GM21423 (cell line): Measurements from ENCODE around the gene OR4C45.
"Not testable (repeated sequence)": the region's sequence is repeated elsewhere in the genome, so short reads cannot be mapped to it uniquely, and the experiment has no call there.

ENCODE experiments used
- ATAC-seq: cut with Tn5 transposase; IDR thresholded peaks from one replicate; pipeline ENCODE4 v1.9.1; 2021; ENCODE audit warnings: mild to moderate bottlenecking, moderate library complexity; ENCODE audit not compliant: unreplicated experiment

The OR4C45 gene

DNA sequence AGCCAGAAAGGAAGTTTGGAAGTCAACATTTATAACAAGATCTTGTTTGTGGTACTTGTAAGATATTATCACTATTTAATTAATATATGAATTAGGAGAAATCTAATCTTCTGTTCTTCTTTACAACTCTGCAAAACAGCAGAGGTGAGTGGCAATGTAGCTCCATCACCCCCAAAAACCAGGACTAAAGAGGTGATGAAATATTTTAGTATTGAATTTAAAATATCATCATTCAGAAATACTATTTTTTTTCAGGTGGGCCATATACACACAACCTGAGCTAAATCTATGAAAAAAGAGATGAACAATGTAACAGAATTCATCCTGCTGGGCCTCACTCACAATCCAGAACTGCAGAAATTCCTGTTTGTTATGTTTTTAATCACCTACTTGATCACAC, at the start of gene OR4C45:
OR4C45 (plus strand) TSS at position 301 of the 400 bp plus-strand sequence.
- no peak for ATAC-seq

DNA sequence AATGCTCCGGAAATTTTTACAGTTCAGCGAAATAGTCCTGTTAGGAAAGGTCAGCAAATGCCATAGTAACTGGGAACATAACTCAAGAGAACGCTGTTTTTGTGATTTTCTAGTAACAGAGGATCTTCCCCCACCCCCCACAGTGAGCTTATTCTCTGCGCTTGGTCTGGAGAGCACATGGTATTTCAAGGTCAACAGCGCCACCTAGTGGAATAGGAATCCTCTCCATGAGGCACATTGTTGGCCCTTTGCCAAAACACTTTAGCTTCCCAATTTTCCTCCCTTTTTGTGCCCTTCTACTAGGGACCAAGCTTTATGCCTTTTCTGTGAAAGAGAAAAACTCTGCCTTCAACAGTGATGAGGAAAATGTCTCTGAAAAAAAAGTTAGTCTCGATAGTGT, 37.1 kb upstream of the OR4C45 start:
- ATAC-seq, result no peak

DNA sequence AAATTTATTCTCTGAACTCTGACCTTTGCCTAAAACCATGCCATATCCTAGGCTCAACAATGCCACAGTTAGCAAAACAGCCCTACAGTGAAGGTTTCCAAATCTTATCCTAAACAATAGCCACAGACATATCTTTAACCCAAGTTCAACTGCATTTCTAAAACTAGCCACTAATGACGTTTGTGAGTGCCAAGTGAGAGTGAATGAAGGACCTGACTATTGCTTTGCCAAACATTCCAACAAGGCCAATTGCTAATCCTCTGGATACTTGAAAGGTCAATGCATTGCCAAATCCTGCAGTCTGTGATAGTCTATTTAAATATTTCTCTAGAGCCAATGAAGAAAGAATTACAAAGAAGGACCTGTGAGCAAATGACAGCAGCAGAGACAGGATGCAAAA, 2.5 kb upstream of the OR4C45 start:
- ATAC-seq, result no peak

DNA sequence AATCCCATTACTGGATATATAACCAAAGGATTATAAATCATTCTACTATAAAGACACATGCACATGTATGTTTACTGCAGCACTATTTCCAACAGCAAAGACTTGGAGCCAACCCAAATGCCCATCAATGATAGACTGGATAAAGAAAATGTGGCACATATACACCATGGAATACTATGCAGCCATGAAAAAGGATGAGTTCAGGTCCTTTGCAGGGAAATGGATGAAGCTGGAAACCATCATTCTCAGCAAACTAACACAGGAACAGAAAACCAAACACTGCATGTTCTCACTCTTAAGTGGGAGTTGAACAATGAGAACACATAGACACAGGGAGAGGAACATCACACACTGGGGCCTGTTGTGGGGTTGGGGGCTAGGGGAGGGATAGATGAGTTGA, 3.6 kb downstream of the OR4C45 start:
- not testable (repeated sequence) for ATAC-seq

DNA sequence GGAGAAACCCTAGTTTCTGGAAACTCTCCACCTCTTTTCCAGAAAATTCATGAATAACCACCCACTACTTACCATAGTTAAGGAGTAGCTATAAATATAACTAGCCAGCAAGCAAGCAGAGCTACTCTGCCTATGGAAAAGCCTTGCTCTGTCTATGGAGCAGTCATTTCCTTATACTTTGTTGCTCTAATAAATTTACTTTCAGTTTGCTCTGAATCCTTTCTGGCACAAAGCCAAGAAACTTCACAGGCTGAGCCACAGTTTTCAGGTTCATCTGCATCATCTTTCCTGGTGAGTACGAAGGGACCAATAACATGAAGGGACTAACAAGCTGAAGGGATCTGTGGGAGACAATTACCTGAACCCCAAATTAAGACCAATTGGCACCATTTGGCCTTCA, 4.6 kb downstream of the OR4C45 start:
- ATAC-seq, result no peak

DNA sequence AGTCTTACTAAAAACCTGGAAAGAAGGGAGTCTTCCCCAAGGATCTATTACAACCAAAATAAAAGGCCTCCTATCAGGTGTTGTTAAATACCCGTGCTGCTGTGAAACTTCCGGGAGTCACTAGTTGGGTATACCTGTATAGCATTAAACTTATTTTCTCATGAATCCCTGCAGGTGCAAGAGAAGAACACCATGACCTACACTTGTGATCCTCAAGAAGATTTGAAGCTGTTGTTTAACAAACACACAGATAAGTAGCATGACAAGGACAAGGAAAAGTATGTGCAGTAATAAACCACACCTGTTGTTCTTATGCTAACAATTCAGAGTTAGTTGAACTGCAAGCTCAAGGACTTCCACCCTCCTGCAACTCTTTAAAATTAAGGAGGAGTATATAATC, 12.0 kb downstream of the OR4C45 start:
- no peak for ATAC-seq

DNA sequence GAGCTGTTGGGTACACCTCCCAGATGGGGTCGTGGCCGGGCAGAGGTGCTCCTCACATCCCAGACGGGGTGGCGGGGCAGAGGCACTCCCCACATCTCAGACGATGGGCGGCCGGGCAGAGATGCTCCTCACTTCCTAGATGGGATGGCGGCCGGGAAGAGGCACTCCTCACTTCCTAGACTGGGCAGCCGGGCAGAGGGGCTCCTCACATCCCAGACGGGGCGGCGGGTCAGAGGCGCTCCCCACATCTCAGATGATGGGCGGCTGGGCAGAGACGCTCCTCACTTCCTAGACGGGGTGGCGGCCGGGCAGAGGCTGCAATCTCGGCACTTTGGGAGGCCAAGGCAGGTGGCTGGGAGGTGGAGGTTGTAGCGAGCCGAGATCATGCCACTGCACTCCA, 30.4 kb downstream of the OR4C45 start:
- ATAC-seq, result not testable (repeated sequence)

DNA sequence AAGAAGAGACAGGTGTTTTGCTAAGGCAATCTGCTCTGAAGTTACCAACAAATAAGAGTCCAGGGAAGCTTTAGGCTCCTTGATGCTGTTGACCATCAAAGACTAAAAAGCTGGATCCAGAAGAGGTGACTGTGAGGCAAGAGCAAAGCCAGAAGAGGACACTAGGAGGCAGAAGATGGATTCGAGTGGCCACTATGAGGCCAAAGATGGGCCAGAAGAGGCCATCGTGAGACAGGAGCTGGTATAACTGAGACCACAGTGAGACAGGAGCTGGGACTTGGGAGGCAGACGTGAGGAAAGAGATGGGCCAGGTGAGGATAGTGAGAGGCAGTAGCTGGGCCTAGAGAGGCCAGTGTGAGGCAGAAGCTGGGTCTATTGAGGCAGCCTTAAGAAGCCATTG, 37.7 kb downstream of the OR4C45 start:
- ATAC-seq, result no peak

DNA sequence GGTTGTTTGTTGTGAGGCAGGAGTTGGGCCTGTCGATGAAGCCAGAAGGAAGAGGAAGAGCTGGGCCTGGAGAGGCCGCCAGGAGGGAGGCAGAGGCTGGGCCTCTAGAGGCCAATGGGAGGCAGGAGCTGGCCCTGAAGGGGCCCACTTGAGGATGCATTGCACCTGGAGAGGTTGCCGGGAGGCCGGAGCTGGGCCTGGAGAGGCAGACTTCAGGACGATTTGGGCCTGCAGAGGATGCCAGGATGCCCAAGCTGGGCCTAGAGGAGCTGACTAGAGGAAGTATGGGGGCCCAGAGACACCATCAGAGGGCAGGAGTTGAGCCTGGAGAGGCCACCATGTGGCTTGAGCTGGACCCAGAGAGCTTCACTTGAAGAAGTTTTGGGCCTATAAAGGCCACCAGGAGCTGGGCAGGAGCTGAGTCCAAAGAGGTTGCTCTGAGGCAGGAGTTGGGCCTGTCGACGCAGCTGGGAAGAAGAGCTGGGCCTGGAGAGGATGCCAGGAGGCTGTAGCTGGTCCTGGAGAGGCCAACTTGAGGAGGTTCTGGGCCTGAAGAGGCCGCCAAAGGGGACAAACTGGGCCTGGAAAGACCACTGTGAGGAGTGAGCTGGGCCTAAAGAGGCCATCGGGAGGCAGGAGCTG, 39.0 kb downstream of the OR4C45 start:
- ATAC-seq, result no peak

DNA sequence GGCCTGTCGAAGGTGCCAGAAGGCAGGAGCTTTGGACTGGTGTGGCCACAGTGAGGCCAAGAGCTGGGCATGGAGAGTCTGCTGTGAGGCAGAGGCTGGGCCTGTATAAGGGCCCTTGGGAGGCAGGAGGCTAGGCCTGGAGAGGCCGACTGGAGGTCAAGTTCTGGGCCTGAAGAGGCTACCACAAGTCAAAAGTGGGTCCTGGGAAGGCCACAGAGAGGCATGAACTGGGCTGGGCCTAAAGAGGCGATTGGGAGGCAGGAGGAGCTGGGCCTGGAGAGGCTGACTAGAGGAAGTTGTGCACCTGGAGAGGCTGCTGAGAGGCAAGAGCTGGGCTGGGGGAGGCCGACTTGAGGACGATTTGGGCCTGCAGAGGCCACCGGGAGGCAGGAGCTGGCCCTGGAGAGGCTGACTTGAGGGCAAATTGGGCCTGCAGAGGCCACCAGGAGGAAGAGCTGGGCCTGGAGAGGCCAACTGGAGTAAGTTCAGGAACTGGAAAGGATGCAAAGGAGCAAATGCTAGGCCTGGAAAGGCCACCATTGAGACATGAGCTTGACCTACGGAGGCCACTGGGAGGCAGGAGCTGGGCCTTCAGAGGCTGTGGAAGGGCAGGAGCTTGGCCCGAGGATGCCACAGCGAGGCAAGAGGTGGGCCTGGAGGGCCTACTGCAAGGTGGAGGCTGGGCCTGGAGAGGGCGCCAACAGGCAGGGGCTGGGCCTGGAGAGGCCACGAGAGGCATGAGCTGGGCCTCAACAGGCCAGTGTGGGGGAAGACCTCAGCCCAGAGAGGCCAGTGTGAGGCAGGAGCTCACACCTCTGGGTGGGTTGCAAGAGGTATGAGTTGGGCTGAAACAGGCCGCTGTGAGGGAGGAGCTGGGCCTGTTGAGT, 39.8 kb downstream of the OR4C45 start:
- ATAC-seq, result no peak

DNA sequence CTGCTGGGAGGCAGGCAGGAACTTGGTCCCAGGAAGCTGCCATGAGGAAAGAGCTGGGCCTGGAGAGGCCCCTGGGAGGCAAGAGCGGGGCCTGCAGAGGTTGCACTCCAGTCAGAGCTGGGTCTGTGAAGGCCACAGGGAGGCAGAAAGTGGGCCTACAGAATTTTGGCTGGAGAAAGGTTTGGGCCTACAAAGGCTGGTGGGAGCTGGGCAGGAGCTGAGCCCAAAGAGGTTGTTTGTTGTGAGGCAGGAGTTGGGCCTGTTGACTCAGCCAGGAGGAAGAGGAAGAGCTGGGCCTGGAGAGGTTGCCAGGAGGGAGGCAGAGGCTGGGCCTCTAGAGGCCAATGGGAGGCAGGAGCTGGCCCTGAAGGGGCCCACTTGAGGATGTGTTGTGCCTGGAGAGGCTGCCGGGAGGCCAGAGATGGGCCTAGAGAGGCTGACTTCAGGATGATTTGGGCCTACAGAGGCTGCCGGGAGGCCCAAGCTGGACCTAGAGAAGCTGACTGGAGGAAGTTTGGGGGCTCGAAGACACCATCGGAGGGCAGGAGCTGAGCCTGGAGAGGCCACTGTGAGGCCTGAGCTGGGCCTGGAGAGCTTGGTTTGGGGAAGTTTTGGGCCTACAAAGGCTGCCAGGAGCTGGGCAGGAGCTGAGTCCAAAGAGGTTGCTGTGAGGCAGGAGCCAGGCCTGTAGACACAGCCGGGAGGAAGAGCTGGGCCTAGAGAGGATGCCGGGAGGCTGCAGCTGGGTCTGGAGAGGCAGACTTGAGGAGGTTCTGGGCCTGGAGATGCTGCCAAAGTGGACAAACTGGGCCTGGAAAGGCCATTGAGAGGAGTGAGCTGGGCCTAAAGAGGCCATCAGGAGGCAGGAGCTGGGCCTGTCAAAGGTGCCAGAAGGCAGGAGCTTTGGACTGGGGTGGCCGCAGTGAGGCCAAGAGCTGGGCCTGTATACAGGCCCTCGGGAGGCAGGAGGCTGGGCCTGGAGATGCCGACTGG, 40.7 kb downstream of the OR4C45 start:
- no peak for ATAC-seq

DNA sequence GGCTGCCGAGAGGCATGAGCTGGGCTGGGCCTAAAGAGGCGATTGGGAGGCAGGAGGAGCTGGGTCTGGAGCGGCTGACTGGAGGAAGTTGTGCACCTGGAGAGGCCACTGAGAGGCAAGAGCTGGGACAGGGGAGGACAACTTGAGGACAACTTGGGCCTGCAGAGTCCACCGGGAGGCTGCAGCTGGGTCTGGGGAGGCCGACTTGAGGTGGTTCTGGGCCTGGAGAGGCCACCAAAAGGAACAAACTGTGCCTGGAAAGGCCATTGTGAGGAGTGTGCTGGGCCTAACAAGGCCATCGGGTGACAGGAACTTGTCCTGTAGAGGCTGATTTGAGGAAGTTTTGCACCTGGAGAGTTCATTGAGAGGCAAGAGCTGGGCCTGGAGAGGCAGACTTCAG, 41.5 kb downstream of the OR4C45 start:
- no peak for ATAC-seq

DNA sequence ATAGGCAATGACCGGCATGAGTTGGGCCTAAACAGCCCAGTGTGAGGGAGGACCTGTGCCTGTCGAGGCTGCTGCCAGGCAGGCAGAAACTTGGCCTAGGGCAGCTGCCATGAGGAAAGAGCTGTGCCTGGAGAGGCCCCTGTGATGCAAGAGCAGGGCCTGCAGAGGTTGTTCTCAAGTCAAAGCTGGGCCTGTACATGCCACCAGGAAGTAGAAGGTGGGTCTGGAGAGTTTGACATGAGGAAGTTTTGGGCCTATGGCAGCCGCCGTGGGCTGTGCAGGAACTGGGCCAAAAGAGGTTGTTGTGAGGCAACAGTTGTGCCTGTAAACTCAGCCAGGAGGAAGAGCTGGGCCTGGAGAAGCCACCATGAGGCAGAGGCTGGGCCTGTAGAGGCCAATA, 43.2 kb downstream of the OR4C45 start:
- ATAC-seq, result no peak

DNA sequence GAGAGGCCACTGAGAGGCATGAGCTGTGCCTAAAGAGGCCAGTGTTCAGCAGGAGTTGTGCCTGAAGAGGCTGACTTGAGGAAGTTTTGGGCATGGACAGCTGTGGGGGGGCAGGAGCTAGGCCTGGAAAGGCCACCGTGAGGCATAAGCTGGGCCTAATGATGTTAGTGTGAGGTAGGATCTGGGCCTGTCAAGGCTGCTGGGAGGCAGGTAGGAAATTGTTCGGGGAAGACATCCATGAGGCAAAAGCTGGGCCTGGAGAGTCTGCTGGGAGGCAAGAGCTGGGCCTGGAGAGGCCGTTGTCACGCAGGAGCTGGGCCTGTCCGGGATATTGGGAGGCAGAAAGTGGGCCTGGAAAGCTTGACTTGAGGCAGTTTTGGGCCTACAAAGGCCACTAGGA, 44.9 kb downstream of the OR4C45 start:
- no peak for ATAC-seq

DNA sequence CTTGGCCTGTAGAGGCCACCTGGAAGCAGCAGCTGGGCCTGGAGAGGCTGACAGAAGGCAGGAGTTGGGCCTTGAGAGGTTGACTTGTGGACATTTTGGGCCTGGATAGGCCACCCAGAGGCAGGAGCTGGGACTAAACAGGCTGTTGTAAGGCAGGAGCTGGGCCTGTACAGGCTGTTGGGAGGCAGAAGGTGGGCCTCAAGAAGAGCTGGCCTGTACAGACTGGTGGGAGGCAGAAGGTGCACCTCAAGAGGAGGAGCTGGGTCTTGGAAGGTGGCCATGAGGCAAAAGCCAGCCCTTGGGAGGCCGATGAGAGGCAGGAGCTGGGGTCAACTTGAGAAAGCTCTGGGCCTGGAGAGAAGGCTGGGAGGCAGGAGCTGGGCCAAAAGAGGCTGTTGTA, 45.3 kb downstream of the OR4C45 start:
- ATAC-seq, result no peak

DNA sequence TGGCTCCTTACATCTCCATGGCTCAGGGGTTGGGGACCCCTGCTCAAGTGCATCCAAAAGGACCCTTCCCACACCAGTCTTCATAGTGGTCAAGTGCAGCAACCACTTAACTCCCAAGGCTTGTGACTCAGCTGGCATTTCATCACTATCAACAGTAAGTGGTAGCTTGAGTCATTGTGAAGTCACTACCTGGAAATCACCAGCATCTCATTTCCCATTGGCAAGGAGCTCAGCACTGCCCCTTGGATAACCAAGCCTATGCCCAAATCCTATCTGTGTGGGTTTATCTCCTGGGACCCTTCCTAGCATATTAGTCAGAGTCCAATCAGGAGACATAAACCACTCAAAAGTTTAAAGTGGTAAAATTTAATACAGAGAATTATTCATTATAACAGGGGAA, 46.3 kb downstream of the OR4C45 start:
- not testable (repeated sequence) for ATAC-seq

DNA sequence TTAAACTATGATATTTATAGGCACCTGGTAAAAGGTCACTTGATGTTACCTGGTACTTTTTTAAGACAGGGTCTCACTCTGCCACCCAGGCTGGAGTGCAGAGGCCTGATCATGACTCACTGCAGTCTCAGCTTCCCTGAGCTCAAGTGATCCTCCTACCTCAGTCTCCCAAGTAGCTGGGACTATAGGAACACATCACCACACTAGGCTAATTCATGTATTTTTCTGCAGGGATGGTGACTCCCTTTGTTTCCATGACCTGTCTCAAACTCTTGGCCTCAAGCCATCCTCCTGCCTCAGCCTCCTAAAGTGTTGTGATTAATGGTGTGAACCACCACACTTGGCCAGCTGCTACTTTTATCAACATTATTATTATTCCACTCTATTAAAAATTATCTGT, 47.6 kb downstream of the OR4C45 start:
- ATAC-seq, result no peak
